H1 (cell line): ENCODE data around the gene MAFG. TPM values are rescaled to one million over a fixed set of nuclear protein-coding genes. Genes with fewer than 3 reads are reported as not detected.

Experiments
- KDM1A ChIP-seq: fragments of 200-600, 300-600 bp; sonication (generic); IDR thresholded peaks from 2 replicates; pipeline ENCODE4 v1.7.1; 2016; ENCODE audit warnings: mild to moderate bottlenecking, low read length, borderline replicate concordance
- TBP ChIP-seq: IDR thresholded peaks from 2 replicates; pipeline ENCODE4 v1.6.1; 2011; ENCODE audit warnings: low read depth, low read length, improper control_type of control experiment
- polyA plus RNA-seq, 7 experiments: library from polyadenylated mRNA; depleted of rRNA in 3 of 7; stranded (reverse) in 5 of 7; unstranded in 2 of 7; fragments of >200 nt in 5 of 7; fragments of 200-250 nt in 2 of 7; gene quantifications; 1 replicate in 5 of 7; 2 replicates in 1 of 7; 4 replicates in 1 of 7; pipeline versions ENCODE4 v1.2.1 to v1.2.3, GENCODE V29; 2011 to 2013; ENCODE audit warnings: missing spikeins in 2 of 7, mixed read lengths in 2 of 7
- total RNA-seq: library from RNA; stranded (reverse); fragmentation: NEBNext Ultra II Directional; extraction: Animal tissue kit (Norgen Biotek cat#: 25700); gene quantifications from 2 replicates; pipeline ENCODE4 v1.2.1, GENCODE V29; 2021
- TF ChIP-seq, protein P1 (sequence below): IDR thresholded peaks from 2 replicates; pipeline ENCODE4 v1.6.1; 2012; ENCODE audit warnings: inconsistent platforms

Gene MAFG
- total and polyA plus RNA-seq, 2 of the 8 experiments (the other 6 are each of a cell fraction or from before 2014, with no cell fraction given) = 25.5 to 26.9 TPM

DNA sequence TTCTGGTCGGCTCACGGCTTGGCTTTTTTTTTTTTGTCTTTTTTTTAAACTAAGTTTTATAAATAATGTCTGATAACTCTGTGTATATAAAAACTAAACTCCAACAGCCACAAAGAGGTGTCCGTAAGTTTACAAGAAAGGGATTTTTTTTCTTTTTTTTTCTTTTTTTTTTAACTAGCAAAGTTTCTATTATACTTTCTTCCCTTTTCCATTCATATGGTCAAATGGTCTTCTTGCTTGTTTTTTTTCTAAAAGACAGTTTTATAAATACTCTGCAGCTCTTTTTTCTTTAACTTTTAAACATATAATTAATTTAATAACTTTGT, 6.0 kb downstream of the MAFG start (continued):
- TF ChIP-seq TBP = no peak
- no peak for TF ChIP-seq KDM1A
- TF ChIP-seq, protein P1, sequence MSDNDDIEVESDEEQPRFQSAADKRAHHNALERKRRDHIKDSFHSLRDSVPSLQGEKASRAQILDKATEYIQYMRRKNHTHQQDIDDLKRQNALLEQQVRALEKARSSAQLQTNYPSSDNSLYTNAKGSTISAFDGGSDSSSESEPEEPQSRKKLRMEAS = no peak
